GM19043 (cell line): ENCODE measurements around the gene LTBP2.

Experiments
- ATAC-seq: cut with Tn5 transposase; IDR thresholded peaks from one replicate; pipeline ENCODE4 v1.9.1; 2021; ENCODE audit warnings: low read depth; ENCODE audit not compliant: unreplicated experiment

LTBP2 gene

DNA sequence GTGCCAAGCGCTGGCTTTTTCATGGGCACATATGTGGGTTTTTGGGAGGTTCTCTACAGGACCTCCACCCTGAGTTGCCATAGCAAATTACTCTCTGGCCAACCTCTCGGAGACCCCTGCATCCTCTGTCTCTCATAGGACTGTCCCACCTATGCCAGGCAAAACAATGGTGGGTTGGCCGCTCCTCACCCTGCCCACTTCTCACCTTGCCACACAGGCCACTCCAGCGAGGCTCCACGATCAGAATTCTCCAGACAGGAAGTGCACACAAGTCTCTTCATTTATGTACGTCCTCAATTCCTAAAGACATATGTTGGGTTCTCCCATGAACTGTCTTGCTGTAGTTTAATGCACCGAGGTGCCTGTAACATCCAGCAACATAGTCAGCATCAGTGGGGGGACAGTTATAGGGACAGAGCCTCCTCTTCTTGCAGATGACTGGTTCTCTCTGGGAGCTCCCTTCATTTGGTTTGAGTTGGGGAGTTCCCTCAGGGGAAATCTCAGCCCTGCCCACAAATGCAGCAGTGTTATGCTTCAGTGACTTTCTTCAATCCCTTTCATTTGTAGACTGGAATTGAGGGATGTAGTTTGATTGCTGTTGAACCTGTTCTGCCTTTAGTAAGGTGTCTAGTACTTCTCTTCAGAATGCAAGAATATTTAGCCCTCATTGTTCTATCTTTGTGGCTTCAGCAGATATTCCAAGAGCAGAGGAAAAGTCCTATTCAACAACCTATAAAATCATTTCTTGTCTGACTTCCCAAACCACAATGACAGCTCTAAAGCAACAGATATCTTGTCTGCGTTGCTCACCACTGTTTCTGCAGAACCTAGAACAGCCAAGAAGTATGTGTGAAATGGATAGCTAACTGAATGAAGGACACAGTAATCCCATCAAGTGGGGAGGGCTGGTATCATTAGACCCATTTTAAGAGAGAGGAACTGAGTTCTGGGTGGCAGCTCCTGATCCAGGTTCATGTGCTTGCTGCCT is 2.8 kb upstream of the LTBP2 start:
- no peak for ATAC-seq

DNA sequence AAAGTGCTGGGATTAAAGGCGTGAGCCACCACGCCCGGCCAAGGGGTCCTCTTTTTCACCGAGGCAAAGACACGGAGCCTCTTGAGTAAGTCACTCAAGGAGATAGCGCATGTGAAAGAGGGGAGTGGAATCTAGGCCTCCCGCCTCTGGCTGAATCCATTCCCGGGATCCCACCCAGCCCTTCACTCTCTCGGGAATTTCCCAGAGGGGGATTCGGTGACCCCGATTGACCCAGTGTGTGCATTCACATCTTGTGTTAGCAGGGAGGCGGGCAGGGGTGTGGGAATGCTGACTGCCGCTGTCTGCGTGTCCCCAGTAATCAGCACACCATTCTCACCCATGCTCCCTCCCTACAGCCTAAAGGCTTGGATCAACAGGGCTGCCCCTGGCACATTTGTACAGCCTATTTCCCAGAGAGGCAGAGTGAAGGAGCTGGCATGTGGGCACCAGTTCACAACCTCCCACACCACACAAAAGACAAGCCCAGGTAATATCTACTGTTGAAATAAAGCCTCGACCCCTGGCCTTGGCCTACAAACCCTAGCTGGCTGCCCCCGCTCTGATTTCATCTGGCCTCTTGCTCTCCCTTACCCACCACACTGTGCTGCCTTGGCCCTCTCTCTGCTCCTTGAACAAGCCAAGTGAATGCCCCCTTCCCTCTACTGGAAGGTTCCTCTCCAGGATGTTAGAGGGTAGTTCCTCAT is 1.3 kb upstream of the LTBP2 start:
- no peak for ATAC-seq

DNA sequence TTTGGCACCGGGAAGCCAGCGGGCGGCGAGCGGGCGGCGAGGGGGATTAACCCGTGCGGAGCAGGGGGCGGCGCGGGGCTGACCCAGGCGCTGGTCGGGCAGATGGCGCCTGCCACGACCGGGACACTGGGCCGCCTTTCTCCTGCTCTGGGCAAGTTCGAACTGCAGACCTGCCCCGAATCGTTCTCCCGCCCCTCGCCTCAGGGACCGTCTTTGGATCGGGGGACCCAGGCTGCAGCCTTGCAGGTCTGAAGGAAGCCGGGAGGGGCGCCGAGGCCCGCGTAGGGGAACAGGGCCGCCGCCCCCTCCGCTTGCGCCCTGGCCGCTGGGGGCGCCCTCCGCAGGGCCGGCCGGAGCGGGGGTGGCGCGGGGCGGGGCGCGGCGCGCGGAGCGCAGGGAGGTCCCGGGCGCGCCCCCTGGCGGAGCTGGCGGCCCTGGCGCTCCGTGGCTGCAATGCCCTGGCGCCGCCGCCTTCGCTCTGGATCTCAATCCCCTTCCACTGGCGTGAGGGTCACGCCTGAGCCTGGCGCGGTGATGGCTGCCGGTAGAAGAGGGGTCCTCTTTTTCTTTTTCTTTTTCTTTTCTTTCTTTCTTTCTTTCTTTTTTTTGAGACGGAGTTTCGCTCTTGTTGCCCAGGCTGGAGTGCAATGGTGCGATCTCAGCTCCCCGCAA is 449 bp upstream of the LTBP2 start:
- peak; percentile 57 for ATAC-seq

- no peak for ATAC-seq
Observed at GRCh38 chr14:74610866-74611649, 979 bp downstream of the LTBP2 start.

DNA sequence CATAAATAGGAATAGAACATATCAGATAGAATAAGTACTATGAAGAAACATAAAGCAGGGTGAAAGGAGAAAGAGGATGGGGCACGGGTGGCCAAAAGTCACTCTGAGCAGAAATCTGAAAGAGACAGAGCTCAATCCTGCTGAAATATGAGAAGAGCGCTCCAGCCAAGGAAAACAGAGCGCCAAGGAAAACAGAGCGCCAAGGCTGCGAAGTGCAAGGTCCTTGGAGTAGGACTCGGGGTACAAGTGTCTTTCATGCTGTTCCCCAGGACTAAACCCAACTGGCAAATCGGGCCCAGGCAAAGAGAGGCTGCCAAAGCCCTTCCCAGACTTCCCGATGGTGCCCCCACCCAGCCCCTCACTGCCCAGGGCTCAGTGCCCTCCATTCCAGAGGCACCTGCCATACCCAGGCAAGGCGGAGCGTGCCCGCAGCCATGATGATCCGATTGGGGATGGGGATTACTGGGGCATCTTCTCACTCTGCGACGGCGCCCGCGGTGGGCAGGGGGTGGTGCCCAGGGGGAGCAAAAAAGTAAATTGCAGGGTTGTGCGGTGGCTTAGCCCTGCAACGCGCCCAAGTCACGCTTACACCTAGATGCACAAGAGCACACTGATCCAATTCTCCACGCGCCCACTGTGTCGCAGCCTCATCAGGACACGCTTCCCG is 1.7 kb downstream of the LTBP2 start:
- ATAC-seq: no peak

- no peak for ATAC-seq
Observed at GRCh38 chr14:74609721-74610120, 2.3 kb downstream of the LTBP2 start.

DNA sequence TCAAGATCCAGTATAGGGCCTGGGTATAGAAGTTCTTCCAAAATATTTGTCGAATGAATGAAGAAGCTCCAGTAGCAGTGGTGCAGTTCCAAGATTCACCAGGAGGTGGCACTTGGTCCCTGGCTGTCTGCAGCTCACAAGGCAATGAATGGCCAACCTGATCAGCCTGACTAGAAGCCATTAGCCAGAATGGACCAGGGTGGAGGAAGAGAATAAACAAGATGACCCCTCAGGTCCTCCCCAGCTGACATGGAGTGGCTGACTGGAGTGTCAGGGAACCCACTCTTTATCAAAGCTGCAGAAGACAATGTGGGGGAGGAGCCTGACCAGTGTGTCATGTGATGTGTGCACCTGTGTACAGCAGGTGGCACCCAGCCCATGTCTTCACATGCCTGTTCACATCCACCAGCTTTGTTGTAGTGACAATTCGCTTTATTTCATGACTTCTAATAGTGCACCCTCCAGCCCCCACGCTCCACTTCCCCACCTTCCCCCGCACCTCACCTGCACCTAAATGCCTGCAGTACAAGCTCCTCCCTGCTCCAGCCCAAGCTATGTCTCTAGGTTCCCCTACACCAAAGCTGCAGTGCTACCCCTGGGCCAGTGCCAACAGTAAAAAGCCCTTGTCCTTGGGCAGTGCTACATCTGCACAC is 3.0 kb downstream of the LTBP2 start:
- no peak for ATAC-seq

- ATAC-seq: no peak
Observed at GRCh38 chr14:74606727-74607126, 5.3 kb downstream of the LTBP2 start.

DNA sequence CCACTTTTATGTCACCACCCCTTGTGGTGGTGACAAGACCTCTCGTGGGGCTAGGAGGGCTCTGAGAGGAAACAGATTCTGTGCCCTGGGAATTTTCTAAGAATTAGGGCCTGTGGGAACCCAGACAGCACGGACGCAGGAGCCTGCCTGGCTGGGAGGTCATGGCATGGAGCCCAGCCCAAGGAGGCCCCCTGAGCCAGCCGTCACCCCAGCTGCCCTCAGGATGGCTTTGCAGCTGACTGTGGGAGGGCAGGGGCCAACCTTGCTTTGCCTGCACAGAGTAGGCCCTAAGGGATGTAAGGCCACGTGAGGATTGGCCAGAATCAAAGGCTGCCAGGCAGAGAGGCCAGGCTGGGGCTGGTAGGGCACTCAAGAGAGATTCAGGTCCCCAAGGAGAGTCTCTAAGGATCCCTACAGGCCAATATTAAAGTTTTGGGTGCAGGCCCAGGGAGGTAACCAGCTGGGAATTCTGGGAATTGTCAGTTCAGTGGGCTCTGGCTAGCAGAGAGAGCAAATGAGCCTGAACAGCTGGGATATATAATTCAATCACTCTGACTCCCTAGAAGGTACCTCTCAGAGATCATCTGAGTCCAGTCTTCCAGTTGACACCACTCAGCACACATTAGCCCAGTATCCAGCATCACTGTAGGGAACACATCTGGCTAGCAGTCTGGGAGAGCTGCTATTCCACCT is 6.4 kb downstream of the LTBP2 start:
- ATAC-seq: no peak

DNA sequence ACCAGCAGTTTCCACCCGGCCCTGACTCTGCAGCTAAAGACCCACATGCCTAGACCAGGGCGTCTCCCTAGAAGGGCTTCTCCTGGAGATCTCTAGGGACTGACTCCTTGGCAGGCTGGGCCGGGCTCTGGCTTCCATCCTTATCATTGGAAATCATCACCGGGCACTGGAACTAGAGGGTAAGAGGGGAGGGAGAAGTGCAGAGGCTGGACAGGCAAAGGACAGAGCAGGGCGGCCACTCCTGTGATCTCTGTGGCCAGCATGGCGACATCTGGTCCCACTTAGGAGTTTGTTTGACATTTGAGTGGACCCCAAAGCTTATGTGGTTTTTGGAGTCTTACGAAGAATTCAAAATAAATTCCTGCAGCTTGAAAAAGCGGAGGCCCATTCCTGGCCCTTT is 7.1 kb downstream of the LTBP2 start:
- no peak for ATAC-seq

- ATAC-seq: no peak
Observed at GRCh38 chr14:74604157-74604556, 7.9 kb downstream of the LTBP2 start.

GRCh38 chr14:74601982-74602381 is 10.1 kb downstream of the LTBP2 start:
- ATAC-seq: no peak

GRCh38 chr14:74599946-74600345 is 12.1 kb downstream of the LTBP2 start:
- ATAC-seq: no peak

GRCh38 chr14:74599321-74599761 is 12.7 kb downstream of the LTBP2 start:
- no peak for ATAC-seq

- no peak for ATAC-seq
Observed at GRCh38 chr14:74596741-74597450, 15.1 kb downstream of the LTBP2 start.

DNA sequence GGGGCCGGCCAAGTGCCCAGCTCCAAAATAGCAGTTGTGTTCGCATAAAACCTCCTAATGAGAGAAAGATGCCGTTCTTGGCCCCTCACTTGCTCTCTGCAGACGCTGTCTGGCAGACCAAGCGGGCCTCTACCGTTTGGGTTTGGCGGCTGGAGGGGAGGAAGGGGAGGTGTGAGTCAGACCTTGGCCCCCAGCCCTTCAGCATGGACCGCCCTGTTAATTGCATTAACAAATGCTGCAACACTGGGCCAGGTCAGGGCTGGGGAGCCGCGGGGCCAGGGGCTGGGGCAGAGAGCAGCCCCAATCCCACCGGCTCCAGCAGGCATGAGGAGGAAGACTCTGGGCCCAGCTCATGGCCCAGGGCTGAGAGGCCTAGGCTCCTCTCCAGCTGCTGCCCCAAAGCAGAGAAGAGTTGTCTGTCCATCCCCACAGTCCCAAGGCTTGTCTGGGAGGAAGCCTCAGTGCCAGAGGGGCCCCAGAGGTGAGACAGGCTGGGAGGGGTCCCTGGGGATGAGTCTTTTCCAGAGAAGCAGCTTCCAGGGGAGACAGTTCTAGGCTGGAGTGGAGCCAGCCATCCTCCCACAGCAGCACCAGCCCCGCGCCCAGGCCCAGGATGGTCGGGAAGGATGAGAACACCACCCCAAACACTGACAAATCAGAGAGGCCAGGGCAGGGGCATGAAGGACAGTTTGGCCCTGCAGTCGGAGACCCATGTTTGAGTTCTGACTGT is 16.9 kb downstream of the LTBP2 start:
- no peak for ATAC-seq

- no peak for ATAC-seq
Observed at GRCh38 chr14:74594606-74595005, 17.4 kb downstream of the LTBP2 start.
